ENCODE data around the gene C3orf20.
"Not testable (repeated sequence)": the region's sequence is repeated elsewhere in the genome, so short reads cannot be mapped to it uniquely, and the experiment has no call there.

C3orf20 gene

DNA sequence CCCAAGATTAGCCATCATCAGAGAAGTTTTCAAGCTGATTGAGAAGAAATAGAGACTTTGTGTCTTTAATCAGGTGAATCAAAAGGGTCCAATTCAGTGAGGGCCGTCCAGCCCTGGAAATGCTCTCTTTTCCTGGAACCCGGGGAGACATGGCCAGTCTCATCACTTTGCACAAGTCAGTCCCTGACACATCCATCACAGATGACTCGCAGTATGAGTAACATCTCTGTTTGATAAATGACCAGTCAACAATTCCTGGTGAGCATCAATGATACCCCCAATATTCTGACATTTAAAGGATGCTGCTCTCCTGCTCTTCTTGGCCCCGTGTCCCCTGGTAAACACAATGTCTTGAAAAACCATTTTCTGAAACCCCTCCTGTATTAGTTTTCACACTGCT lies 26.7 kb downstream of the C3orf20 start:
- DNase-seq = no peak

GRCh38 chr3:14703128-14703750 lies 28.3 kb downstream of the C3orf20 start:
- DNase-seq = no peak

DNA sequence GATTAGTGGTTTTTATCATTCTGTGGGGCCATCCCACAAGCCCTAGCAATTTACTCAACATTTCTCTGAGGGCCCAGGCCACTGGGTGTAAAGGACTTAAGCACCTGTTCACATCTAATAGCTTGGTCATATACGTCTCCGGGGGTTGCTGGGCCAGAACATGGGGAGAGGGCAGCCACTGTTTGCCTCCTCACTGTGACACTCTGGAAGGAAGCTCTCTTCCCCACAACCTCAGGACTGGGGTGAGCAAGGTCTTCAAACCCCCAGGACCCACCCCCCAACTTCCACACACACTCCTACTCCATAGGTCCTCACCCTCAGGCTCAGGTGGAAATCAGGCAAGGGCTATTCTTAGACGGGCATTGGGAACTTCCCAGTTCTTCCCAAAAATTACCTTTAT lies 28.9 kb downstream of the C3orf20 start:
- DNase-seq = no peak

DNA sequence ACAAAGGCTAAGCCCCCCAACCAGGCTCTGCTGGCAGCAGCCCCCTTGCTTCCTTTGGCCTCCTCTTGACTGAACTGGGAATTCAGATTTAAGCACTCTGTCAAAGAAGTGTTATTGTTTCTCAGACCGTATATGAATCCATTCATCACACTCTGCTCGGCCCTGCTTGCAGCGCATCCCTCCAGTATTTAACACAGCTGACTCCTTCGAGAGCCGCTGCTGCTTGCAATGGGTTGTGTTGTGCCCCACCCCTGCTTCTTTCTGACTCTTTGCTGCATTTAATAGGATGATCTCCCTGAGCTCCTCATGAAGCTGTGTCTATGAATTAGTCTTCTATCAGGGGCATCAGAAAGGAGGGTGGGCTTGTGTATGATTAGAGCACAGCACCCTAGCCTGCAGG lies 31.2 kb downstream of the C3orf20 start:
- DNase-seq = no peak

- DNase-seq = no peak
Measured at GRCh38 chr3:14716591-14716990, 41.6 kb downstream of the C3orf20 start.

DNA sequence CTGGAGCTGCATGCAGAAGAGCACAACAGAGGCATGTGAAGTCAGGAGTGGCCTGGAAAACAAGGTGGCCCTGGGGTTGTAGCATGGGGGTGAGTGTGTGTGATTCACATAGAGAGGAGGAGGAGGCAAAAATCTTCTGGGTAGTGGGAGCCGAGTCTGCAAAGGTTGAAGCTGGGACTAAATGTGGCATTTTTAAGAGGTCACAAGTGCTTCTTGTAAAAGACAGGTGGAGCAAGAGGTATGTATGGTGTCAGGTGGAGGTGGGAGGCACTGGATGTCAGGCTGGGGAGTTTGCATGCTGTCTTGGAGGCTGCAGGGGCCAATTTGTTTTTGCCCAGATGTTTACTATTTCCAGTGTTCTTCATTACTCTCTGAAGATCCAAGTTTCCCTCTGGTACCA lies 42.4 kb downstream of the C3orf20 start:
- no peak for DNase-seq

DNA sequence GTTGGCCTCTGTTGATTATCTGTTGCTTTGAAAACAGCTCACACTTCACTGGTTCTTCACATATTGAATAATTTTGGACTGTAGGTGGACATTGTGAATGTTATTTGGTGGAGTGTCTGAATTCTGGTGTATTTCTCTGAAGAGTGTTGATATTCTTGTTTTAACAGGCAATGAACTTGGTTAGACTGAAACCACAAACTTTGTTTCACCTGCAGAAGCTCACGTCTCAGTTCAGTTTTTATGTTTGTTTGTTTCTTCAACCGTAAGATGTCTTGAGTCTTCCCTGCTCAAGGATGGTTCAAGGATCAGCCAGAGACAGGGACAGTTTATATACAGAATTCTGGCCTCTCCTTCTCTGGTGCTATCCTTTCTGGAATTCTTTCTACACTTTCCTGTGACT lies 43.6 kb downstream of the C3orf20 start:
- no peak for DNase-seq

GRCh38 chr3:14719006-14719405 lies 44.1 kb downstream of the C3orf20 start:
- no peak for DNase-seq

GRCh38 chr3:14721126-14721864 lies 46.4 kb downstream of the C3orf20 start:
- no peak for DNase-seq

GRCh38 chr3:14725013-14725412 lies 50.1 kb downstream of the C3orf20 start:
- DNase-seq = no peak

DNA sequence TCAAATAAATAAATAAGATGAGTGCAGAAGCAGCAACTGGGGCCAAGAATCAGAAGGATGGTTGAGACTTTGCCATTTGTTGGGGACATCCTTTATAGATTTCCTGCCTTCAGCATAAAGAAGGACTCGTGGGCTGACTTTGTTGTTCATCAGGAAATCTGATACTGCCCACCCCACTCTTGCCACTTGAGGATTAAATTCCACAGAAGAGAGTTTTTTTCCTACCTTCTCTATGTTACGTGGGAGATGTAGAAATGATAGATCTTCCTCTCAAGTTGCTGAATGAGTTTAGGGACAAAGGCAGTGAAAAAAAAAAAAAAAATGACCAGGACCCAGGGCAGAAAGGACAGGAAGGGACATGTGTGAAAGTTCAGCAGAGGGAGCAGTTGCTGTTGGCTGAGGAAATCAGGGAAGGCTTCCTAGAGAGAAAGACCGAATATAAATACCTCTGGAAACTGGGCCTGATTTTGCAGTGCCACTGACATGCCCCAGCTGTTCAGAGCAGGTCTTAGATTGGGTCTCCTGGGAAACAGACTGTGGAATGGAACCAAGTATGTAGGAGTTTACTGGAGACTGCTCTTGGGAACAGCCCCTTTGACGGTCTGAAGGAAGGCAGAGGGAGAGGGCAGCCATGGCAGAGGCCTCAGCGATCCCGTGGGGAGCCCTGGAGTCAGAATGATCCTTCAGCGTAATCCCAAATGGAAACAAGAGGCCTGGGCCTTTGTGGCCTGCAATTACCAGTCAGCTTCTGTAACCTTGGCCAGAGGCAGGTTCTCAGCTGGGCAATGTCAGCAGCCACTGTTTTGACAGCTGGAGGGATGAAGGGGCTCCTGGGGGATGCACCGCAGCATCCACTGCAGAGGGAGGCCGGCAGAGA lies 50.9 kb downstream of the C3orf20 start:
- no peak for DNase-seq

DNA sequence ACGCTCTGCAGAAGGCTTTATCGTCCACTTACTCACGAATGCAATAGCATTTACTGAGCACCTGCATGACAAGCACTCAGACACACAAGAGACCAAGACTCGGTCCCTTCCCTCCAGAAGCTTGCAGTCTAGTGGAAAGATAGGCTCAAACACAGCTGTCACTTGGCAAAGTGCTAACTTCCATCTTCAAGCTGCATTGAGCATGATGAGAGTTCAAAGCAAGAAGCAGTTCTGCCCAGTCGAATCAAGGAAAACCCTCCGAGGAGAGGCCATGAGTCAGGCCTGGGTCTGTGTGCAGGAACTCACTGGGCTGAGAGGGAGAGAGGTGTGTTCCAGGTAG lies 51.5 kb downstream of the C3orf20 start:
- DNase-seq = no peak

- no peak for DNase-seq
Measured at GRCh38 chr3:14728113-14728512, 53.2 kb downstream of the C3orf20 start.

GRCh38 chr3:14730703-14731382 lies 55.9 kb downstream of the C3orf20 start:
- no peak for DNase-seq

- DNase-seq = no peak
Measured at GRCh38 chr3:14740983-14741382, 66.0 kb downstream of the C3orf20 start.

DNA sequence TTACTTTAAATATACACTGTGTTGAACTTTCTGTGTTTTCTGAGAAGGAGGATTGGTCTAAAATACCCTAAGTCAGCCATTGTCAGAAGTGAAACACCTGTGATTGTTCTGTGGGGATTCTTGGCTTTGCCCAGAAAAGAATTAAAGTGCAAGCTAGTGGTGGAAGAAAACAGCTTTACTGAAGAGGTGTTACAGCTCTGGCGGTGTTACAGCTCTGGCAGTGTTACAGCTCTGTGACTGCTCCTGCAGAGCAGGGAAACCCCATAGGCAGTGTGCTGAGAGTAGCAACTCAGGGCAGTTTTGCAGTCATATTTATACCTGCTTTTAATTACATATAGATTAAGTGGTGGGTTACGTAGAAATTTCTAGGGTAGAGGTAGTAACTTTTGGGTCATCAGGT lies 66.6 kb downstream of the C3orf20 start:
- DNase-seq = no peak

- no peak for DNase-seq
Measured at GRCh38 chr3:14744556-14744955, 69.6 kb downstream of the C3orf20 start.

DNA sequence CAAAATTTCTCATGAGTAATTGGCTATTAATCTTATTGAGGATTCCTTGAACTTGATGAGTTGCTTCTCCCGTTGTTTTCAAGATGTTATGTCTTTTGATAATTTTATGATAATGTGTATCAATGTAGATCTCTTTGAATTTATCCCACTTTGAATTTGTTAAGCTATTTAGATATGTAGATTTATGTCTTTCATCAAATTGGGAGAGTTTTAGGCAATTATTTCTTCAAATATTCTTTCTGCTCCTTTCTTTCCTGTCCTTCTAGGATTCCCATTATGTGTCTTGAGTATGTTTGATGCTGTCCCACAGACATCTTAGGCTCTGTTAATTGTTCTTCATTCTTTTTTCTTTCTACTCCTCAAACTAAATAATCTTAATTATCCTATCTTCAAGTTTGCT lies 75.7 kb downstream of the C3orf20 start:
- DNase-seq = no peak

- DNase-seq = not testable (repeated sequence)
Measured at GRCh38 chr3:14752979-14753378, 78.0 kb downstream of the C3orf20 start.

GRCh38 chr3:14757153-14757700 lies 82.3 kb downstream of the C3orf20 start:
- no peak for DNase-seq

DNA sequence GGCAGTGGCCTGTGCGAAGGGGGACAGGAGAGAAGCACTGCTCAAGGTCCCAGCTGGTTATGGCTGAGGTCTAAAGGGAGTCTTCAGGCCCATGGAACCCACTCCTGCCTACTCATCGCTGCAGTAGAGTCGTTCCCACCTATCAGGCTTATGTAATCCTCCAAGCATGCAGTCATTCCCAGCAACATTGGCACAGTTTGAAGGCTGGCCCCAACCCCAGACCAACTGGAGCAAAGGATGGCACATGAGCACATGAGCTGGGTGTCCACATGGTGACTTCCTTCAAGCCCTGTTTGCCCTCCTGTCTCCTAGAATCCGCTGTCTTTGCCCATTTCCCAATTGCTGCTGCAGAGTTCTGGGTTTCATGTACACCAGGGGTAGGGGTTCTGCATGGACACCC lies 83.4 kb downstream of the C3orf20 start:
- no peak for DNase-seq

- no peak for DNase-seq
Measured at GRCh38 chr3:14758959-14759358, 84.0 kb downstream of the C3orf20 start.

- no peak for DNase-seq
Measured at GRCh38 chr3:14760185-14760584, 85.2 kb downstream of the C3orf20 start.

Data from NCI-H2081 (cell line).